Upper lobe of left lung (tissue), 4 donors: Measurements from ENCODE around the gene SLC2A11.
"Not testable (repeated sequence)": the region's sequence is repeated elsewhere in the genome, so short reads cannot be mapped to it uniquely, and the experiment has no call there.

Experiments used
- CTCF ChIP-seq, 6 experiments: fragments of 450-650 bp in 4 of 6; fragments of 200-600 bp in 2 of 6; sonication (generic) in 2 of 6; IDR thresholded peaks; one replicate each; pipeline ENCODE4 v1.5.1; 2016 to 2019; ENCODE audit warnings: antibody characterized with exemption in 6 of 6
- POLR2A ChIP-seq, 4 donors: fragments of 450-650 bp; IDR thresholded peaks; one replicate each; pipeline ENCODE4 v1.5.1; 2016 to 2017; ENCODE audit warnings: antibody characterized with exemption in 4 of 4, mild to moderate bottlenecking in 2 of 4

GRCh38 chr22:23900227-23900626 lies 42.6 kb downstream of the SLC2A11 start:
- not testable (repeated sequence) for TF ChIP-seq CTCF, POLR2A (IDR thresholded peaks at IDR 0.05)
